IMR-90 (cell line): Measurements from ENCODE around the gene SARS2. TPM values are rescaled to one million over a fixed set of nuclear protein-coding genes. Genes with fewer than 3 reads are reported as not detected.

Experiments used
- ATAC-seq: fragments of 200-7000 bp; cut with Tn5 transposase; 2 replicates; pipeline ENCODE4 v1.9.1; 2020; ENCODE audit warnings: low read depth, mild to moderate bottlenecking, moderate library complexity
- BruUV-seq: library from RNA; stranded (reverse); fragments of 400-500 nt; replicated peaks from 2 replicates; lab custom pipeline; 2021; lab: Mats Ljungman, UMichigan
- CTCF ChIA-PET: fragments of 300-600 bp; formaldehyde crosslinking; extraction: SDS; loops from one replicate; lab custom pipeline; 2021; ENCODE audit warnings: antibody characterized with exemption; lab: Yijun Ruan, JAX
- POLR2A ChIA-PET: fragments of 300-600 bp; sonication (Branson Sonifier 250); formaldehyde crosslinking; loops from one replicate; lab custom pipeline; 2022; ENCODE audit warnings: antibody characterized with exemption; ENCODE audit not compliant: unreplicated experiment; lab: Charles Lee
- DNase-seq: peaks from one replicate; pipeline ENCODE4 v3.0.0; 2013
- H2AFZ ChIP-seq: replicated peaks from 2 replicates; pipeline ENCODE3; 2013; ENCODE audit warnings: low read length, mild to moderate bottlenecking; ENCODE audit not compliant: poor library complexity
- H2AK5ac ChIP-seq: 2 replicates; pipeline ENCODE4 v1.6.1; 2013; ENCODE audit warnings: low read depth, low read length, inconsistent platforms
- H2AK9ac ChIP-seq: replicated peaks from 2 replicates; pipeline ENCODE3; 2013; ENCODE audit warnings: mild to moderate bottlenecking, low read depth, low read length, moderate library complexity; ENCODE audit not compliant: poor library complexity
- H2BK120ac ChIP-seq: 2 replicates; pipeline ENCODE4 v1.6.1; 2013; ENCODE audit warnings: low read depth, low read length, inconsistent platforms
- H2BK15ac ChIP-seq: 3 replicates; pipeline ENCODE4 v1.6.1; 2013; ENCODE audit warnings: low read depth, low read length, inconsistent platforms
- H2BK20ac ChIP-seq: 2 replicates; pipeline ENCODE4 v1.6.1; 2013; ENCODE audit warnings: low read depth, mild to moderate bottlenecking, inconsistent platforms, low read length, moderate library complexity
- H2BK5ac ChIP-seq: 2 replicates; pipeline ENCODE4 v1.6.1; 2013; ENCODE audit warnings: mild to moderate bottlenecking, low read depth, low read length, inconsistent platforms; ENCODE audit not compliant: poor library complexity, severe bottlenecking
- H3K14ac ChIP-seq: replicated peaks from 2 replicates; pipeline ENCODE4 v1.6.1; 2013; ENCODE audit warnings: low read depth, low read length, inconsistent platforms
- H3K18ac ChIP-seq: 2 replicates; pipeline ENCODE4 v1.6.1; 2013; ENCODE audit warnings: low read depth, low read length, control low read depth
- H3K23ac ChIP-seq: 2 replicates; pipeline ENCODE4 v1.6.1; 2013; ENCODE audit warnings: low read depth, low read length, inconsistent platforms
- H3K27ac ChIP-seq: 2 replicates; pipeline ENCODE4 v1.5.1; 2013; ENCODE audit warnings: mild to moderate bottlenecking, control low read depth, low read length; ENCODE audit not compliant: insufficient read depth
- H3K27me3 ChIP-seq: 2 replicates; pipeline ENCODE4 v1.6.1; 2013; ENCODE audit warnings: low read length; ENCODE audit not compliant: control insufficient read depth, insufficient read depth
- H3K36me3 ChIP-seq: 2 replicates; pipeline ENCODE4 v1.6.1; 2013; ENCODE audit warnings: low read length, mixed read lengths; ENCODE audit not compliant: control insufficient read depth, insufficient read depth
- H3K4ac ChIP-seq: 2 replicates; pipeline ENCODE4 v1.6.1; 2013; ENCODE audit warnings: low read depth, low read length, inconsistent platforms
- H3K4me1 ChIP-seq: 2 replicates; pipeline ENCODE4 v1.6.1; 2013; ENCODE audit warnings: low read length, mixed read lengths; ENCODE audit not compliant: control insufficient read depth, insufficient read depth
- H3K4me2 ChIP-seq: 2 replicates; pipeline ENCODE4 v1.6.1; 2013; ENCODE audit warnings: low read depth, mild to moderate bottlenecking, control low read depth, low read length, moderate library complexity
- H3K4me3 ChIP-seq: 2 replicates; pipeline ENCODE4 v1.5.1; 2013; ENCODE audit warnings: low read depth, mild to moderate bottlenecking, control low read depth, low read length, moderate library complexity; ENCODE audit not compliant: insufficient read depth
- H3K56ac ChIP-seq: 2 replicates; pipeline ENCODE4 v1.6.1; 2013; ENCODE audit warnings: low read length, inconsistent platforms; ENCODE audit not compliant: insufficient read depth; ENCODE audit errors: extremely low read depth
- H3K79me1 ChIP-seq, 2 experiments: 2 replicates each; pipeline ENCODE4 v1.6.1; 2013; ENCODE audit warnings: low read length in 2 of 2, inconsistent platforms in 1 of 2, low read depth in 1 of 2
- H3K9ac ChIP-seq: 2 replicates; pipeline ENCODE4 v1.6.1; 2013; ENCODE audit warnings: low read depth, low read length, control low read depth
- H3K9me1 ChIP-seq: 2 replicates; pipeline ENCODE4 v1.6.1; 2013; ENCODE audit warnings: low read length, inconsistent platforms; ENCODE audit not compliant: insufficient read depth
- H3K9me3 ChIP-seq: 2 replicates; pipeline ENCODE4 v1.6.1; 2013; ENCODE audit warnings: low read length; ENCODE audit not compliant: control insufficient read depth, insufficient read depth
- H4K20me1 ChIP-seq: 2 replicates; pipeline ENCODE4 v1.6.1; 2013; ENCODE audit warnings: low read length, inconsistent platforms; ENCODE audit not compliant: insufficient read depth
- H4K5ac ChIP-seq: 2 replicates; pipeline ENCODE4 v1.6.1; 2013; ENCODE audit warnings: mild to moderate bottlenecking, low read depth, low read length, control low read depth
- H4K8ac ChIP-seq, 2 experiments: 2 replicates each; pipeline ENCODE4 v1.6.1; 2013; ENCODE audit warnings: low read depth in 2 of 2, low read length in 2 of 2, control low read depth in 1 of 2, inconsistent platforms in 1 of 2
- H4K91ac ChIP-seq: 2 replicates; pipeline ENCODE4 v1.6.1; 2013; ENCODE audit warnings: low read depth, low read length, inconsistent platforms; ENCODE audit not compliant: insufficient read depth
- BHLHE40 ChIP-seq: fragments of 150-350 bp; IDR thresholded peaks from 2 replicates; pipeline ENCODE4 v1.6.1; 2016; ENCODE audit warnings: mild to moderate bottlenecking, low read depth, low read length
- MXI1 ChIP-seq: IDR thresholded peaks from 2 replicates; pipeline ENCODE4 v1.6.1; 2012; ENCODE audit warnings: low read depth, mild to moderate bottlenecking, low read length, moderate library complexity, borderline replicate concordance
- RFX5 ChIP-seq: IDR thresholded peaks from 2 replicates; pipeline ENCODE4 v1.8.0; 2012; ENCODE audit warnings: low read depth, mild to moderate bottlenecking, low read length, moderate library complexity
- WGBS, 2 experiments: methylation state at CpG; one replicate each; pipeline versions ENCODE4 v1.1.5 to v1.1.7; 2013; ENCODE audit warnings: missing lambda C conversion rate in 2 of 2; ENCODE audit not compliant: insufficient read length in 1 of 2; ENCODE audit errors: extremely low coverage in 2 of 2; 5-methylcytosine and 5-hydroxymethylcytosine counted together
- dilution Hi-C: fragments of 300-500 bp; cut with HindIII; formaldehyde crosslinking; loops from one replicate; pipeline ENCODE4 v1.14.3; 2018; ENCODE audit warnings: low sequenced_read_pairs; ENCODE audit not compliant: unreplicated experiment
- in situ Hi-C: fragments of 300-500 bp; cut with MboI; formaldehyde crosslinking; loops from 3 replicates; pipeline ENCODE4 v1.14.3; 2019; ENCODE audit warnings: low sequenced_read_pairs, inconsistent platforms, mixed read lengths
- intact Hi-C: fragments of 100-400 bp; cut with micrococcal nuclease; formaldehyde crosslinking; loops from 2 replicates; pipeline ENCODE4 v1.10.0; 2022
- polyA plus RNA-seq, 3 experiments: library from polyadenylated mRNA; depleted of rRNA; stranded (reverse); fragments of >200 nt; gene quantifications; 2 replicates each; pipeline ENCODE4 v1.2.3, GENCODE V29; 2012; ENCODE audit warnings: low replicate concordance in 1 of 3
- total RNA-seq: library from RNA; depleted of rRNA; stranded (reverse); fragments of >200 nt; gene quantifications from 2 replicates; pipeline ENCODE4 v1.2.3, GENCODE V29; 2012

The SARS2 gene
- total and polyA plus RNA-seq, 2 of the 4 experiments (the other 2 are of a cell fraction) = 10.8 to 33.4 TPM

GRCh38 chr19:38979812-38980211 lies 49.2 kb upstream of the SARS2 start:
- Histone ChIP-seq H3K23ac (no peak overlapping the region), H4K20me1 (no peaks in the 10 kb centered on the region), H4K8ac (no peak overlapping the region), H2AK9ac (no peak overlapping the region), H3K27ac (no peak overlapping the region), H2BK20ac (no peak overlapping the region), H3K14ac (no peak overlapping the region), H4K91ac (no peak overlapping the region), H3K9me3 (peaks cover 3% of the 10 kb centered on the region; the same call in 1 of the 2 replicates), H2AFZ (peak overlapping the region; percentile 7), H2BK5ac (no peak overlapping the region), H3K56ac (no peak overlapping the region), H2BK120ac (no peak overlapping the region), H3K4me1 (peaks cover 7% of the 10 kb centered on the region), H2BK15ac (no peak overlapping the region), H2AK5ac (no peak overlapping the region), H3K4me3 (no peak overlapping the region), H3K79me1 (peaks cover 0 to 7% of the 10 kb centered on the region in 2 experiments; a peak in 1 of 4 replicates), H3K36me3 (no peaks in the 10 kb centered on the region), H3K9ac (no peak overlapping the region), H3K18ac (no peak overlapping the region), H4K5ac (no peak overlapping the region), H3K27me3 (no peaks in the 10 kb centered on the region; the same call in 1 of the 2 replicates), H3K4ac (no peak overlapping the region; the same call in 1 of the 2 replicates), H3K9me1 (no peaks in the 10 kb centered on the region), H3K4me2 (no peak overlapping the region)
- BruUV-seq = no TSS peak
- 100% methylated on average over 1 of the region's 5 CpGs; no CpG with 5 or more reads in 1 of the 2 experiments for WGBS, 2 experiments
- DNase-seq (no peak), ATAC-seq (no peak)
- TF ChIP-seq BHLHE40 (no peak), RFX5 (no peak), MXI1 (no peak)
- dilution Hi-C loops (no loop called here), in situ Hi-C loops (no loop called here), intact Hi-C loops (no loop called here)
- POLR2A ChIA-PET = no interaction called here
- CTCF ChIA-PET = no interaction called here
